Liver (tissue), 3 donors: ENCODE data around the gene TEX14.

Experiments used
- CTCF ChIP-seq: fragments of 150-350 bp; IDR thresholded peaks from 2 replicates; pipeline ENCODE4 v1.5.1; 2017; ENCODE audit warnings: improper control_type of control experiment, low read depth, low read length; ENCODE audit not compliant: missing input control
- MAX ChIP-seq: IDR thresholded peaks from 2 replicates; pipeline ENCODE4 v1.6.1; 2016; ENCODE audit warnings: antibody characterized with exemption
- REST ChIP-seq: IDR thresholded peaks from 2 replicates; pipeline ENCODE4 v1.6.1; 2016; ENCODE audit warnings: antibody characterized with exemption, mild to moderate bottlenecking
- TAF1 ChIP-seq: conservative IDR thresholded peaks from 2 replicates; pipeline ENCODE4 v1.6.1; 2016; ENCODE audit warnings: antibody characterized with exemption, mild to moderate bottlenecking
- ZBTB33 ChIP-seq: IDR thresholded peaks from 2 replicates; pipeline ENCODE4 v1.6.1; 2016; ENCODE audit warnings: antibody characterized with exemption
- donor health status: healthy.
- donor health status: healthy.

- no peak for TF ChIP-seq REST
- TF ChIP-seq CTCF: no peak
- no peak for TF ChIP-seq MAX
- no peak for TF ChIP-seq TAF1
- TF ChIP-seq ZBTB33: no peak
Measured at GRCh38 chr17:58699771-58700170, 7.9 kb upstream of the TEX14 start.
